Activated naive CD8-positive, alpha-beta T cell treated with anti-CD3 and anti-CD28 coated beads, Interleukin-2, amount 10 ng/mL, durations not matched to agents 7 days and 5 days (primary cell): ENCODE results near the gene TM9SF4. TPM values are rescaled to one million over a fixed set of nuclear protein-coding genes. Genes with fewer than 3 reads are reported as not detected.

ENCODE experiments used
- ATAC-seq: fragments of 150-1000 bp; cut with Tn5 transposase; one replicate; pipeline ENCODE4 v1.10.0; 2021; ENCODE audit warnings: low read depth, moderate library complexity
- POLR2A ChIA-PET: fragments of 350-600 bp; sonication (Branson Sonifier 250); formaldehyde crosslinking; loops from one replicate; lab custom pipeline; 2021; ENCODE audit warnings: antibody characterized with exemption; lab: Charles Lee
- DNase-seq: peaks from one replicate; pipeline ENCODE4 v3.0.0; 2021
- H3K27ac Mint-ChIP-seq: one replicate; pipeline ENCODE4 v1.8.0; 2022; ENCODE audit warnings: mild to moderate bottlenecking, mixed read lengths
- H3K27me3 Mint-ChIP-seq: one replicate; pipeline ENCODE4 v1.8.0; 2022; ENCODE audit warnings: mild to moderate bottlenecking, moderate library complexity, mixed read lengths
- H3K36me3 Mint-ChIP-seq: one replicate; pipeline ENCODE4 v1.8.0; 2021; ENCODE audit warnings: mild to moderate bottlenecking, mixed read lengths
- H3K4me1 Mint-ChIP-seq: one replicate; pipeline ENCODE4 v1.8.0; 2021; ENCODE audit warnings: mixed read lengths
- H3K4me3 Mint-ChIP-seq: one replicate; pipeline ENCODE4 v1.8.0; 2022; ENCODE audit warnings: mild to moderate bottlenecking, moderate library complexity, mixed read lengths
- H3K9me3 Mint-ChIP-seq: one replicate; pipeline ENCODE4 v1.8.0; 2021; ENCODE audit warnings: mixed read lengths
- total RNA-seq, 2 experiments: library from RNA; stranded (reverse); gene quantifications; one replicate each; pipeline ENCODE4 v1.2.3, GENCODE V29; 2021

The TM9SF4 gene
- total RNA-seq, 2 experiments from 2014 or later, result 36.9 to 39.7 TPM

- DNase-seq (no peak), ATAC-seq (no peak)
- no peaks in the 10 kb centered on the region for H3K4me1 Mint-ChIP-seq
- no peak overlapping the region for H3K4me3 Mint-ChIP-seq
- H3K27me3 Mint-ChIP-seq, result no peaks in the 10 kb centered on the region
- POLR2A ChIA-PET, result interaction anchor here (0.6 kb wide), 1 partner anchor 233 kb away, joined by 6 read pairs; no protein-coding TSS in a partner anchor
- H3K9me3 Mint-ChIP-seq, result no peaks in the 10 kb centered on the region
- H3K36me3 Mint-ChIP-seq, result peaks cover 29% of the 10 kb centered on the region
- no peak overlapping the region for H3K27ac Mint-ChIP-seq
Measured at GRCh38 chr20:32142088-32142487, 32.6 kb downstream of the TM9SF4 start.

- H3K27ac Mint-ChIP-seq, result no peak overlapping the region
- peaks cover 24% of the 10 kb centered on the region for H3K36me3 Mint-ChIP-seq
- DNase-seq (no peak), ATAC-seq (no peak)
- no peaks in the 10 kb centered on the region for H3K27me3 Mint-ChIP-seq
- POLR2A ChIA-PET, result no interaction called here
- H3K4me3 Mint-ChIP-seq, result no peak overlapping the region
- no peaks in the 10 kb centered on the region for H3K9me3 Mint-ChIP-seq
- H3K4me1 Mint-ChIP-seq, result no peaks in the 10 kb centered on the region
Measured at GRCh38 chr20:32142991-32143390, 33.5 kb downstream of the TM9SF4 start.

- POLR2A ChIA-PET, result no interaction called here
- no peak overlapping the region for H3K4me3 Mint-ChIP-seq
- H3K36me3 Mint-ChIP-seq, result peaks cover 20% of the 10 kb centered on the region
- DNase-seq (no peak), ATAC-seq (no peak)
- no peak overlapping the region for H3K27ac Mint-ChIP-seq
- H3K27me3 Mint-ChIP-seq, result no peaks in the 10 kb centered on the region
- H3K9me3 Mint-ChIP-seq, result no peaks in the 10 kb centered on the region
- H3K4me1 Mint-ChIP-seq, result no peaks in the 10 kb centered on the region
Measured at GRCh38 chr20:32144898-32145662, 35.6 kb downstream of the TM9SF4 start.

- Mint-ChIP-seq H3K27me3 (no peaks in the 10 kb centered on the region), H3K4me3 (no peak overlapping the region), H3K9me3 (no peaks in the 10 kb centered on the region), H3K27ac (no peak overlapping the region), H3K4me1 (peaks cover 1% of the 10 kb centered on the region), H3K36me3 (peaks cover 15% of the 10 kb centered on the region)
- POLR2A ChIA-PET, result no interaction called here
- ATAC-seq (no peak), DNase-seq (no peak)
Measured at GRCh38 chr20:32149566-32150170, 40.2 kb downstream of the TM9SF4 start.

- no peak for DNase-seq
- Mint-ChIP-seq H3K27ac (no peak overlapping the region), H3K27me3 (no peaks in the 10 kb centered on the region), H3K36me3 (peaks cover 14% of the 10 kb centered on the region), H3K9me3 (no peaks in the 10 kb centered on the region), H3K4me3 (no peak overlapping the region), H3K4me1 (peaks cover 5% of the 10 kb centered on the region)
- no peak for ATAC-seq
- POLR2A ChIA-PET, result interaction anchor here (0.9 kb wide), 1 partner anchor 209 kb away, joined by 3 read pairs; no protein-coding TSS in a partner anchor
Measured at GRCh38 chr20:32150291-32150848, 40.9 kb downstream of the TM9SF4 start.

- H3K4me3 Mint-ChIP-seq, result no peak overlapping the region
- H3K9me3 Mint-ChIP-seq, result no peaks in the 10 kb centered on the region
- DNase-seq (no peak), ATAC-seq (no peak)
- H3K27me3 Mint-ChIP-seq, result no peaks in the 10 kb centered on the region
- peak overlapping the region; percentile 13 for H3K27ac Mint-ChIP-seq
- H3K4me1 Mint-ChIP-seq, result peaks cover 5% of the 10 kb centered on the region
- H3K36me3 Mint-ChIP-seq, result peaks cover 10% of the 10 kb centered on the region
- POLR2A ChIA-PET, result no interaction called here
Measured at GRCh38 chr20:32152421-32153155, 43.1 kb downstream of the TM9SF4 start.

GRCh38 chr20:32153156-32153665, 43.7 kb downstream of the TM9SF4 start:
- no peak for ATAC-seq
- H3K9me3 Mint-ChIP-seq, result no peaks in the 10 kb centered on the region
- POLR2A ChIA-PET, result no interaction called here
- peaks cover 5% of the 10 kb centered on the region for H3K4me1 Mint-ChIP-seq
- H3K4me3 Mint-ChIP-seq, result no peak overlapping the region
- peaks cover 10% of the 10 kb centered on the region for H3K36me3 Mint-ChIP-seq
- H3K27ac Mint-ChIP-seq, result no peak overlapping the region
- peak; percentile 18 for DNase-seq
- H3K27me3 Mint-ChIP-seq, result no peaks in the 10 kb centered on the region

- Mint-ChIP-seq H3K4me3 (no peak overlapping the region), H3K27ac (no peak overlapping the region), H3K4me1 (peaks cover 5% of the 10 kb centered on the region), H3K27me3 (no peaks in the 10 kb centered on the region), H3K36me3 (peaks cover 12% of the 10 kb centered on the region), H3K9me3 (no peaks in the 10 kb centered on the region)
- ATAC-seq, result no peak
- peak; percentile 9 for DNase-seq
- POLR2A ChIA-PET, result no interaction called here
Measured at GRCh38 chr20:32153771-32154170, 44.3 kb downstream of the TM9SF4 start.

GRCh38 chr20:32155017-32155981, 45.8 kb downstream of the TM9SF4 start:
- Mint-ChIP-seq H3K27me3 (no peaks in the 10 kb centered on the region), H3K4me3 (no peak overlapping the region), H3K4me1 (peaks cover 5% of the 10 kb centered on the region), H3K36me3 (peaks cover 12% of the 10 kb centered on the region), H3K9me3 (no peaks in the 10 kb centered on the region), H3K27ac (no peak overlapping the region)
- ATAC-seq, result no peak
- DNase-seq, result peak; percentile 21
- POLR2A ChIA-PET, result no interaction called here

- POLR2A ChIA-PET, result no interaction called here
- H3K9me3 Mint-ChIP-seq, result no peaks in the 10 kb centered on the region
- no peak overlapping the region for H3K27ac Mint-ChIP-seq
- peaks cover 5% of the 10 kb centered on the region for H3K4me1 Mint-ChIP-seq
- DNase-seq (no peak), ATAC-seq (no peak)
- H3K36me3 Mint-ChIP-seq, result peaks cover 24% of the 10 kb centered on the region
- no peaks in the 10 kb centered on the region for H3K27me3 Mint-ChIP-seq
- no peak overlapping the region for H3K4me3 Mint-ChIP-seq
Measured at GRCh38 chr20:32157611-32158010, 48.1 kb downstream of the TM9SF4 start.

- DNase-seq (no peak), ATAC-seq (no peak)
- H3K4me3 Mint-ChIP-seq, result no peak overlapping the region
- POLR2A ChIA-PET, result no interaction called here
- no peaks in the 10 kb centered on the region for H3K27me3 Mint-ChIP-seq
- H3K27ac Mint-ChIP-seq, result no peak overlapping the region
- peaks cover 5% of the 10 kb centered on the region for H3K4me1 Mint-ChIP-seq
- peaks cover 26% of the 10 kb centered on the region for H3K36me3 Mint-ChIP-seq
- H3K9me3 Mint-ChIP-seq, result no peaks in the 10 kb centered on the region
Measured at GRCh38 chr20:32158351-32158750, 48.8 kb downstream of the TM9SF4 start.

- DNase-seq (no peak), ATAC-seq (no peak)
- POLR2A ChIA-PET, result no interaction called here
- H3K36me3 Mint-ChIP-seq, result peaks cover 26% of the 10 kb centered on the region
- H3K4me1 Mint-ChIP-seq, result peaks cover 5% of the 10 kb centered on the region
- no peaks in the 10 kb centered on the region for H3K27me3 Mint-ChIP-seq
- H3K4me3 Mint-ChIP-seq, result no peak overlapping the region
- no peak overlapping the region for H3K27ac Mint-ChIP-seq
- H3K9me3 Mint-ChIP-seq, result no peaks in the 10 kb centered on the region
Measured at GRCh38 chr20:32158943-32159660, 49.6 kb downstream of the TM9SF4 start.
